H9 (cell line): ENCODE results near the gene RINL. TPM values are rescaled to one million over a fixed set of nuclear protein-coding genes. Genes with fewer than 3 reads are reported as not detected.

Experiments
- DNase-seq: peaks from one replicate; pipeline ENCODE4 v3.0.0-alpha.2; 2017
- H2AFZ ChIP-seq: one replicate; pipeline ENCODE4 v1.6.1; 2013; ENCODE audit warnings: mild to moderate bottlenecking, low read length, control low read depth, moderate library complexity
- H2AK5ac ChIP-seq: 2 replicates; pipeline ENCODE4 v1.6.1; 2013; ENCODE audit warnings: low read length, control low read depth, mixed read lengths; ENCODE audit not compliant: insufficient read length
- H2BK120ac ChIP-seq: one replicate; pipeline ENCODE4 v1.6.1; 2013; ENCODE audit warnings: low read depth, mild to moderate bottlenecking, low read length, control low read depth, inconsistent platforms; ENCODE audit not compliant: poor library complexity, severe bottlenecking
- H2BK12ac ChIP-seq: 2 replicates; pipeline ENCODE4 v1.6.1; 2013; ENCODE audit warnings: low read length, control low read depth, mixed read lengths, low read depth; ENCODE audit not compliant: insufficient read length
- H2BK15ac ChIP-seq: 2 replicates; pipeline ENCODE4 v1.6.1; 2013; ENCODE audit warnings: low read depth, low read length, control low read depth
- H2BK20ac ChIP-seq: one replicate; pipeline ENCODE4 v1.6.1; 2013; ENCODE audit warnings: low read depth, mild to moderate bottlenecking, low read length, control low read depth, inconsistent platforms; ENCODE audit not compliant: poor library complexity, severe bottlenecking
- H2BK5ac ChIP-seq: 2 replicates; pipeline ENCODE4 v1.6.1; 2013; ENCODE audit warnings: low read length, control low read depth, mixed read lengths; ENCODE audit not compliant: insufficient read length
- H3K14ac ChIP-seq: 2 replicates; pipeline ENCODE4 v1.6.1; 2013; ENCODE audit warnings: low read length, control low read depth; ENCODE audit not compliant: insufficient read depth
- H3K18ac ChIP-seq: 2 replicates; pipeline ENCODE4 v1.6.1; 2013; ENCODE audit warnings: low read depth, mild to moderate bottlenecking, mixed read lengths, low read length, control low read depth; ENCODE audit not compliant: insufficient read length
- H3K23ac ChIP-seq: 2 replicates; pipeline ENCODE4 v1.6.1; 2013; ENCODE audit warnings: low read length, control low read depth, mixed read lengths, low read depth; ENCODE audit not compliant: insufficient read length
- H3K23me2 ChIP-seq: 2 replicates; pipeline ENCODE4 v1.6.1; 2013; ENCODE audit warnings: low read depth, mild to moderate bottlenecking, mixed read lengths, low read length, control low read depth; ENCODE audit not compliant: insufficient read length, poor library complexity, severe bottlenecking
- H3K27ac ChIP-seq: 2 replicates; pipeline ENCODE4 v1.5.1; 2013; ENCODE audit warnings: low read length, control low read depth, mixed read lengths, low read depth; ENCODE audit not compliant: insufficient read length
- H3K27me3 ChIP-seq: 2 replicates; pipeline ENCODE4 v1.6.1; 2013; ENCODE audit warnings: low read length, control low read depth, inconsistent platforms; ENCODE audit not compliant: insufficient read depth
- H3K4ac ChIP-seq: 2 replicates; pipeline ENCODE4 v1.6.1; 2013; ENCODE audit warnings: low read depth, mild to moderate bottlenecking, control low read depth, inconsistent platforms, low read length, moderate library complexity
- H3K4me1 ChIP-seq: 2 replicates; pipeline ENCODE4 v1.6.1; 2013; ENCODE audit warnings: low read length, control low read depth, inconsistent platforms; ENCODE audit not compliant: insufficient read depth
- H3K4me2 ChIP-seq: 2 replicates; pipeline ENCODE4 v1.6.1; 2013; ENCODE audit warnings: low read length, control low read depth, mixed read lengths; ENCODE audit not compliant: insufficient read length, insufficient read depth
- H3K56ac ChIP-seq: 2 replicates; pipeline ENCODE4 v1.6.1; 2013; ENCODE audit warnings: low read depth, mild to moderate bottlenecking, mixed read lengths, low read length, control low read depth; ENCODE audit not compliant: insufficient read length
- H3K79me1 ChIP-seq: 2 replicates; pipeline ENCODE4 v1.6.1; 2013; ENCODE audit warnings: low read depth, mild to moderate bottlenecking, moderate library complexity, low read length, control low read depth, inconsistent platforms; ENCODE audit not compliant: insufficient read depth, poor library complexity, severe bottlenecking
- H3K79me2 ChIP-seq: 2 replicates; pipeline ENCODE4 v1.6.1; 2013; ENCODE audit warnings: low read length, control low read depth, inconsistent platforms; ENCODE audit not compliant: insufficient read depth
- H3K9ac ChIP-seq: 2 replicates; pipeline ENCODE4 v1.6.1; 2013; ENCODE audit warnings: low read length, control low read depth, mixed read lengths; ENCODE audit not compliant: insufficient read length; ENCODE audit errors: extremely low read depth
- H3K9me3 ChIP-seq: one replicate; pipeline ENCODE4 v1.6.1; 2013; ENCODE audit warnings: low read depth, low read length, inconsistent platforms; ENCODE audit not compliant: control insufficient read depth
- H3T11ph ChIP-seq: one replicate; pipeline ENCODE4 v1.6.1; 2013; ENCODE audit warnings: mild to moderate bottlenecking, low read length, control low read depth, inconsistent platforms
- H4K20me1 ChIP-seq: one replicate; pipeline ENCODE4 v1.6.1; 2013; ENCODE audit not compliant: control insufficient read depth, insufficient read length, insufficient read depth
- H4K5ac ChIP-seq: 2 replicates; pipeline ENCODE4 v1.6.1; 2013; ENCODE audit warnings: low read depth, mild to moderate bottlenecking, mixed read lengths, low read length, control low read depth; ENCODE audit not compliant: insufficient read length
- H4K8ac ChIP-seq: replicated peaks from 2 replicates; pipeline ENCODE4 v1.6.1; 2013; ENCODE audit warnings: low read length, control low read depth, mixed read lengths, low read depth; ENCODE audit not compliant: insufficient read length
- H4K91ac ChIP-seq: 2 replicates; pipeline ENCODE4 v1.6.1; 2013; ENCODE audit warnings: low read depth, mild to moderate bottlenecking, moderate library complexity, mixed read lengths, low read length, control low read depth; ENCODE audit not compliant: insufficient read length
- H3K27ac Mint-ChIP-seq, 3 experiments: 2 replicates in 2 of 3; 3 replicates in 1 of 3; pipeline ENCODE4 v1.8.0; 2020 to 2021; ENCODE audit warnings: mixed read lengths in 3 of 3, mild to moderate bottlenecking in 1 of 3, moderate library complexity in 1 of 3
- H3K27me3 Mint-ChIP-seq: 2 replicates; pipeline ENCODE4 v1.8.0; 2021; ENCODE audit warnings: low read depth, mild to moderate bottlenecking, moderate library complexity, mixed read lengths
- H3K36me3 Mint-ChIP-seq, 3 experiments: 2 replicates in 2 of 3; 3 replicates in 1 of 3; pipeline ENCODE4 v1.8.0; 2020 to 2021; ENCODE audit warnings: low read depth in 3 of 3, mixed read lengths in 3 of 3; ENCODE audit not compliant: insufficient read depth in 1 of 3
- H3K4me1 Mint-ChIP-seq, 2 experiments: 2 replicates each; pipeline ENCODE4 v1.8.0; 2020; ENCODE audit warnings: mixed read lengths in 2 of 2
- H3K4me3 Mint-ChIP-seq, 2 experiments: 2 replicates in 1 of 2; 3 replicates in 1 of 2; pipeline ENCODE4 v1.8.0; 2020 to 2021; ENCODE audit warnings: mild to moderate bottlenecking in 2 of 2, mixed read lengths in 2 of 2, moderate library complexity in 1 of 2
- H3K9me3 Mint-ChIP-seq, 2 experiments: 2 replicates in 1 of 2; 3 replicates in 1 of 2; pipeline ENCODE4 v1.8.0; 2020; ENCODE audit warnings: mild to moderate bottlenecking in 2 of 2, mixed read lengths in 2 of 2, moderate library complexity in 1 of 2
- CTCF ChIP-seq: fragments of 200-600 bp; sonication (generic); conservative IDR thresholded peaks from 3 replicates; pipeline ENCODE4 v1.8.0; 2021; ENCODE audit warnings: antibody characterized with exemption, mild to moderate bottlenecking
- whole genome bisulfite sequencing: extraction: QIAGEN DNeasy Blood & Tissue Kit; methylation state at CpG from one replicate; pipeline ENCODE4 v1.1.7; 2013; ENCODE audit warnings: missing lambda C conversion rate, low lambda C conversion rate, mixed read lengths; ENCODE audit not compliant: insufficient read length; ENCODE audit errors: extremely low coverage; 5-methylcytosine and 5-hydroxymethylcytosine counted together
- total RNA-seq: library from RNA; stranded (reverse); gene quantifications from 2 replicates; pipeline ENCODE4 v1.2.1, GENCODE V29; 2021

Gene RINL
- total RNA-seq, 1 experiment from 2014 or later: 6.4 TPM

- no peaks in the 10 kb centered on the region for H3K27me3 Mint-ChIP-seq
- H3K9me3 Mint-ChIP-seq: no peaks in the 10 kb centered on the region
- H3K27ac Mint-ChIP-seq: no peak overlapping the region
- no peaks in the 10 kb centered on the region for H4K20me1 ChIP-seq
- H3T11ph ChIP-seq: no peak overlapping the region
- no peaks in the 10 kb centered on the region for H3K79me2 ChIP-seq
- no peak overlapping the region for H2AK5ac ChIP-seq
- no CpG with 5 or more reads among the region's 20 CpGs for WGBS
- no peak overlapping the region for H4K8ac ChIP-seq
- no peak overlapping the region for H3K4me3 Mint-ChIP-seq
- DNase-seq: no peak
- H3K4ac ChIP-seq: no peak overlapping the region
- no peaks in the 10 kb centered on the region for H3K23me2 ChIP-seq
- no peak overlapping the region for H3K23ac ChIP-seq
- no peak overlapping the region for H3K18ac ChIP-seq
- no peak overlapping the region for H2BK15ac ChIP-seq
- H2BK120ac ChIP-seq: no peak overlapping the region
- no peak overlapping the region for H2BK20ac ChIP-seq
- no peaks in the 10 kb centered on the region for H3K4me1 ChIP-seq
- H2AFZ ChIP-seq: no peak overlapping the region
- H3K56ac ChIP-seq: no peak overlapping the region
- no peak overlapping the region for H3K14ac ChIP-seq
- H3K4me2 ChIP-seq: no peak overlapping the region
- no peak for TF ChIP-seq CTCF
- H3K4me1 Mint-ChIP-seq: no peaks in the 10 kb centered on the region
- no peak overlapping the region for H2BK5ac ChIP-seq
- H3K27me3 ChIP-seq: no peaks in the 10 kb centered on the region
- no peaks in the 10 kb centered on the region for H3K9me3 ChIP-seq
- no peak overlapping the region for H4K91ac ChIP-seq
- no peak overlapping the region for H2BK12ac ChIP-seq
- peaks cover 25 to 46% (median 33%) of the 10 kb centered on the region in 3 experiments; a peak in 6 of 7 replicates for H3K36me3 Mint-ChIP-seq
- no peak overlapping the region for H3K27ac ChIP-seq
- no peaks in the 10 kb centered on the region for H3K79me1 ChIP-seq
- H4K5ac ChIP-seq: no peak overlapping the region
- no peak overlapping the region for H3K9ac ChIP-seq
Observed at GRCh38 chr19:38921420-38922274, 43.6 kb upstream of the RINL start.
